Skeletal muscle tissue (tissue), 4 donors: ENCODE measurements around the gene MPP3. TPM values are rescaled to one million over a fixed set of nuclear protein-coding genes. Genes with fewer than 3 reads are reported as not detected.

Experiments
- H3K27ac ChIP-seq: one replicate; pipeline ENCODE4 v1.7.0; 2013; ENCODE audit warnings: mild to moderate bottlenecking, low read depth, low read length, inconsistent platforms
- H3K27me3 ChIP-seq, 3 donors: one replicate each; pipeline ENCODE4 v1.7.0; 2013; ENCODE audit warnings: low read length in 3 of 3; ENCODE audit not compliant: control insufficient read depth in 3 of 3, insufficient read depth in 3 of 3
- H3K36me3 ChIP-seq, 3 donors: one replicate each; pipeline ENCODE4 v1.7.0; 2013; ENCODE audit warnings: low read length in 3 of 3; ENCODE audit not compliant: control insufficient read depth in 3 of 3, insufficient read depth in 3 of 3
- H3K4me1 ChIP-seq, 3 donors: one replicate each; pipeline ENCODE4 v1.7.0; 2013; ENCODE audit warnings: low read length in 3 of 3, mild to moderate bottlenecking in 3 of 3; ENCODE audit not compliant: control insufficient read depth in 3 of 3, insufficient read depth in 3 of 3
- H3K4me3 ChIP-seq, 3 donors: one replicate each; pipeline ENCODE4 v1.7.0; 2013; ENCODE audit warnings: low read length in 3 of 3
- H3K9ac ChIP-seq, 3 donors: one replicate each; pipeline ENCODE4 v1.7.0; 2013; ENCODE audit warnings: low read length in 3 of 3, mild to moderate bottlenecking in 3 of 3, moderate library complexity in 2 of 3, low read depth in 1 of 3
- H3K9me3 ChIP-seq, 3 donors: one replicate each; pipeline ENCODE4 v1.7.0; 2013; ENCODE audit warnings: low read length in 3 of 3; ENCODE audit not compliant: control insufficient read depth in 3 of 3
- total RNA-seq: library from RNA; depleted of rRNA; stranded (reverse); fragments of >200 nt; gene quantifications from one replicate; pipeline ENCODE4 v1.2.3, GENCODE V29; 2014
- donor health status: Osteomylitis.

The MPP3 gene
- total RNA-seq, 1 donor from 2014 or later: 4.2 TPM

GRCh38 chr17:43812396-43813265, 20.3 kb downstream of the MPP3 start:
- Histone ChIP-seq H3K27ac (no peak overlapping the region), H3K9me3 (no peaks in the 10 kb centered on the region), H3K4me1 (no peaks in the 10 kb centered on the region), H3K36me3 (peaks cover 0 to 2% (median 0%) of the 10 kb centered on the region in 3 donors), H3K4me3 (no peak overlapping the region), H3K9ac (no peak overlapping the region), H3K27me3 (no peaks in the 10 kb centered on the region)

- Histone ChIP-seq H3K36me3 (peaks cover 0 to 2% (median 0%) of the 10 kb centered on the region in 3 donors), H3K27ac (no peak overlapping the region), H3K27me3 (no peaks in the 10 kb centered on the region), H3K9ac (no peak overlapping the region), H3K4me3 (no peak overlapping the region), H3K4me1 (no peaks in the 10 kb centered on the region), H3K9me3 (no peaks in the 10 kb centered on the region)
Measured at GRCh38 chr17:43810823-43811222, 22.1 kb downstream of the MPP3 start.

GRCh38 chr17:43810226-43810715, 22.7 kb downstream of the MPP3 start:
- H3K36me3 ChIP-seq: peaks cover 0 to 2% (median 0%) of the 10 kb centered on the region in 3 donors
- H3K4me1 ChIP-seq: no peaks in the 10 kb centered on the region
- H3K27me3 ChIP-seq: no peaks in the 10 kb centered on the region
- H3K27ac ChIP-seq: no peak overlapping the region
- no peak overlapping the region for H3K9ac ChIP-seq
- no peak overlapping the region for H3K4me3 ChIP-seq
- H3K9me3 ChIP-seq: no peaks in the 10 kb centered on the region

- Histone ChIP-seq H3K9me3 (no peaks in the 10 kb centered on the region), H3K4me3 (no peak overlapping the region), H3K27ac (no peak overlapping the region), H3K27me3 (no peaks in the 10 kb centered on the region), H3K4me1 (no peaks in the 10 kb centered on the region), H3K36me3 (peaks cover 0 to 2% (median 0%) of the 10 kb centered on the region in 3 donors), H3K9ac (no peak overlapping the region)
Measured at GRCh38 chr17:43809121-43809520, 23.8 kb downstream of the MPP3 start.

- H3K4me1 ChIP-seq: no peaks in the 10 kb centered on the region
- no peak overlapping the region for H3K27ac ChIP-seq
- no peaks in the 10 kb centered on the region for H3K27me3 ChIP-seq
- H3K36me3 ChIP-seq: peaks cover 0 to 2% (median 0%) of the 10 kb centered on the region in 3 donors
- no peaks in the 10 kb centered on the region for H3K9me3 ChIP-seq
- no peak overlapping the region for H3K4me3 ChIP-seq
- no peak overlapping the region for H3K9ac ChIP-seq
Measured at GRCh38 chr17:43808076-43808475, 24.9 kb downstream of the MPP3 start.

GRCh38 chr17:43805117-43805516, 27.8 kb downstream of the MPP3 start:
- Histone ChIP-seq H3K27ac (no peak overlapping the region), H3K36me3 (no peaks in the 10 kb centered on the region), H3K27me3 (no peaks in the 10 kb centered on the region), H3K4me1 (no peaks in the 10 kb centered on the region), H3K9me3 (no peaks in the 10 kb centered on the region), H3K4me3 (no peak overlapping the region), H3K9ac (no peak overlapping the region)

GRCh38 chr17:43803758-43804157, 29.2 kb downstream of the MPP3 start:
- Histone ChIP-seq H3K4me3 (no peak overlapping the region), H3K27ac (no peak overlapping the region), H3K9ac (no peak overlapping the region), H3K9me3 (no peaks in the 10 kb centered on the region), H3K36me3 (no peaks in the 10 kb centered on the region), H3K27me3 (no peaks in the 10 kb centered on the region), H3K4me1 (no peaks in the 10 kb centered on the region)

GRCh38 chr17:43801844-43802243, 31.1 kb downstream of the MPP3 start:
- no peak overlapping the region for H3K4me3 ChIP-seq
- H3K36me3 ChIP-seq: no peaks in the 10 kb centered on the region
- no peaks in the 10 kb centered on the region for H3K4me1 ChIP-seq
- no peaks in the 10 kb centered on the region for H3K27me3 ChIP-seq
- no peaks in the 10 kb centered on the region for H3K9me3 ChIP-seq
- no peak overlapping the region for H3K9ac ChIP-seq
- H3K27ac ChIP-seq: no peak overlapping the region

- no peak overlapping the region for H3K4me3 ChIP-seq
- H3K9ac ChIP-seq: no peak overlapping the region
- no peaks in the 10 kb centered on the region for H3K27me3 ChIP-seq
- H3K36me3 ChIP-seq: no peaks in the 10 kb centered on the region
- no peaks in the 10 kb centered on the region for H3K9me3 ChIP-seq
- no peak overlapping the region for H3K27ac ChIP-seq
- no peaks in the 10 kb centered on the region for H3K4me1 ChIP-seq
Measured at GRCh38 chr17:43800736-43801135, 32.2 kb downstream of the MPP3 start.

GRCh38 chr17:43799047-43799446, 33.9 kb downstream of the MPP3 start:
- Histone ChIP-seq H3K4me3 (no peak overlapping the region), H3K9me3 (no peaks in the 10 kb centered on the region), H3K27me3 (no peaks in the 10 kb centered on the region), H3K36me3 (no peaks in the 10 kb centered on the region), H3K9ac (no peak overlapping the region), H3K4me1 (no peaks in the 10 kb centered on the region), H3K27ac (no peak overlapping the region)
